ENCODE measurements around the gene TP53I3.

DNA sequence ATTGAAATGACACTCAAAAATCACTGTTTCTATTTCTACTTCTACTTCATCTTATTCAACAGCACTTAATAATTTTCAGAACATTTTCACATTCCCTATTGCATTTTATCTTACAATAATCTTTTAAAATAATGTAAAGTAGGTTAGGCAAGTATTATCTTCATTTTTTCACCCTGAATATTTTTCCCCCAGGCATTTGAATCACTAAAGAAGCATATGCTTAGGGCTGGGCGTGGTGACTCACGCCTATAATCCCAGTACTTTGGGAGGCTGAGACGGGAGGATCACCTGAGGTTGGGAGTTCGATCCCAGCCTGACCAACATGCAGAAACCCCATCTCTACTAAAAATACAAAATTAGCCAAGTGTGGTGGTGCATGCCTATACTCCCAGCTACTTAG lies 44.1 kb downstream of the TP53I3 start:
- no peak for TF ChIP-seq POLR2A (IDR thresholded peaks at IDR 0.05; ENCODE audit: extremely low read depth, insufficient read length)
- TF ChIP-seq, protein P1, sequence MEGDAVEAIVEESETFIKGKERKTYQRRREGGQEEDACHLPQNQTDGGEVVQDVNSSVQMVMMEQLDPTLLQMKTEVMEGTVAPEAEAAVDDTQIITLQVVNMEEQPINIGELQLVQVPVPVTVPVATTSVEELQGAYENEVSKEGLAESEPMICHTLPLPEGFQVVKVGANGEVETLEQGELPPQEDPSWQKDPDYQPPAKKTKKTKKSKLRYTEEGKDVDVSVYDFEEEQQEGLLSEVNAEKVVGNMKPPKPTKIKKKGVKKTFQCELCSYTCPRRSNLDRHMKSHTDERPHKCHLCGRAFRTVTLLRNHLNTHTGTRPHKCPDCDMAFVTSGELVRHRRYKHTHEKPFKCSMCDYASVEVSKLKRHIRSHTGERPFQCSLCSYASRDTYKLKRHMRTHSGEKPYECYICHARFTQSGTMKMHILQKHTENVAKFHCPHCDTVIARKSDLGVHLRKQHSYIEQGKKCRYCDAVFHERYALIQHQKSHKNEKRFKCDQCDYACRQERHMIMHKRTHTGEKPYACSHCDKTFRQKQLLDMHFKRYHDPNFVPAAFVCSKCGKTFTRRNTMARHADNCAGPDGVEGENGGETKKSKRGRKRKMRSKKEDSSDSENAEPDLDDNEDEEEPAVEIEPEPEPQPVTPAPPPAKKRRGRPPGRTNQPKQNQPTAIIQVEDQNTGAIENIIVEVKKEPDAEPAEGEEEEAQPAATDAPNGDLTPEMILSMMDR (IDR thresholded peaks at IDR 0.05; ENCODE audit: low read depth, low read length), result no peak
- TF ChIP-seq, protein P2, sequence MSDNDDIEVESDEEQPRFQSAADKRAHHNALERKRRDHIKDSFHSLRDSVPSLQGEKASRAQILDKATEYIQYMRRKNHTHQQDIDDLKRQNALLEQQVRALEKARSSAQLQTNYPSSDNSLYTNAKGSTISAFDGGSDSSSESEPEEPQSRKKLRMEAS (IDR thresholded peaks at IDR 0.05; ENCODE audit: low read depth, low read length), result no peak

Measured in NB4 (cell line).